GM19467 (cell line): ENCODE data around the gene RGS11.
"Not testable (repeated sequence)": the region's sequence is repeated elsewhere in the genome, so short reads cannot be mapped to it uniquely, and the experiment has no call there.

ENCODE experiments used
- ATAC-seq: cut with Tn5 transposase; IDR thresholded peaks from one replicate; pipeline ENCODE4 v1.9.1; 2021; ENCODE audit warnings: mild to moderate bottlenecking, moderate library complexity; ENCODE audit not compliant: unreplicated experiment

The RGS11 gene

DNA sequence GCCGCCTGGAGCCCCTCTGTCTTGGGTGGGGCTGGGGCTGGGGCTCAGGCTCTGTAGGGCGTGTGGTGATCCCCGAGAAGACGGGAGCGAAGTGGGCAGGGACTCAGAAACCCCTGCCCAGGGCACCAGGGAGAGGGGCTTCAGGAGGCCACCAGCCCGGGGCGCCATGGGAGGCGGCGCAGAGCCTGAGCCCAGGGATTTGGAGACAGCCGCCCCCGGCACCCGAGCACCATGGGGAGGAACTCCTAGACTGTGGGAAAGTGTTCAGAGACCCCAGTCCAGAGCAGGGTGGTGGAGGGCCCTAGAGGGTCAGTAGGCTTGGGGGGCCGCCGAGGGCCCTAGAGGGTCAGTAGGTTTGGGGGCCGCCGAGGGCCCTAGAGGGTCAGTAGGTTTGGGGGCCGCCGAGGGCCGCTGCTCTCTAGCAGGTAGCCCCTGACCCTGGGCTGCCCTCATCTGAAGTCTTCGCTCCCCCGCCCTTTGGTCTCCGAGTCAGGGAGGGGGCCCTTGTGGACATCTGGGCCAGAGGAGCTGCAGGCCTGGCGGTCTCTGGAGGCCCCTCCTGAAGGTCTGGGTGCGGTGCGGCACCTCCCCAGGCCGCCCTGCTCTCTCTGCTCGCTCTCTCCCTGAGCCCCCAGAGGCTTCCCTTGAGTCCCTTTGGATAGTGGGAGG is 5.4 kb upstream of the RGS11 start:
- ATAC-seq: no peak

DNA sequence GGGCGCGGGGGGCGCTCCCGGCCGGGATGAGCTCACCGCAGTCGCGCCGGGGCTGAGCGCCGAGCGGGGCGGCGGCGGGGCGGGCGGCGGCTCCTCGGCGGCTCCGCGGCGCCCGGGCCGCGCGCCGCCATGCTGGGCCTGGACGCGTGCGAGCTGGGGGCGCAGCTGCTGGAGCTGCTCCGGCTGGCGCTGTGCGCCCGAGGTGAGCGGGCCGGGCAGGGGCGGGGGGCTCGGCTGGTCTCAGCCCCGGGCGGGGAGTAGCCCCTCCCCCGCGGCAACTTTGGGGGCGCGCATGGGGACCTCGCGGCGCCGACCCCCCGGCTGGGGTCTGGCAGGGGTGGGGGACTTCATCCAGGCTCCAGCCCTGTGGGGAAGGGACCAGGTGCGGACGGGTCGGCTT is 4.8 kb upstream of the RGS11 start, which contains the start of gene ARHGDIG:
Gene ARHGDIG (plus strand): TSS at position 40 of the 400 bp plus-strand sequence. CDS start 90 bp downstream, at position 130.
- ATAC-seq: no peak

DNA sequence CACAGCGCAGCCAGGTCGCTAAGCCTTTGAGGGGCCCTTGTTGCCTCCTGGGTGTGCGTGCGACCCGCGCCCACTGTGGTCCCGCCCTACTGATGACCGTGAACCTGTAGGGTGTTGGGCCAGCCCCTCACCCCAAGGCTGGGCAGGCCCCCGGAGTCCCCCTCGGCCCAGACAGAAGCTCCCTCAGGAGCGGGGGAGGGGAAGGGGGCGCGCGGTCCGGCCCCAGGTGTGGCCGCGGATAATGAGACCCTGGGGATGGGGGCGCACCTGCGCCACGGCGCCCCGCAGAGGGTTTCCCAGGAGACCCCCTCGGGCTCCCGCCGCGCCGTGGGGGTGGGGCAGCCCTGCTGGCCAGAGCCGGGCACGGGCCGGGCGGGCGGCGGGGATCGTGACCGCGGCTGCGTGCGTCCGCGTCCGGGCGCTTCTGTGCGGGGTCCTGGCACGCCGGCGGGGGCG is 4.3 kb upstream of the RGS11 start:
- no peak for ATAC-seq

DNA sequence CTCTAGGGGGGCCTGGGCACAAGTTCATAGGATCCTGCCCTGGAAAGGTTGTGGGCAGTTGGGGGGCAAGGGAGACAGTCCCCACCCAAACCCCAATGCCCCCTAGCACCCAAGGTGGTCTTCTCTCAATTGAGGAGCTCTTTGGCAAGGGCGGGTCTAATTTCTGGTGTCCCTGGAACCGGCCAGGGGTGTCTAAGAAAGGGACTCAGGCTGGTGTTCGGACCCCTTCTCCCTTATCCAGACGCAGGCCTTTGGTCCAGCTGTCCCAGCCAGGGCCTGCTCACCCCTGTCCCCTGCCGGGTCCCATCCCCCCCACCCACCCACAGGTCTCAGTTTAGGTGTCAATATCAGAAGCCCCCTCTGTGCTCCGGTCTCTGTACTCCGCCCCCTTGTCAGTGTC is 3.8 kb upstream of the RGS11 start:
- no peak for ATAC-seq

DNA sequence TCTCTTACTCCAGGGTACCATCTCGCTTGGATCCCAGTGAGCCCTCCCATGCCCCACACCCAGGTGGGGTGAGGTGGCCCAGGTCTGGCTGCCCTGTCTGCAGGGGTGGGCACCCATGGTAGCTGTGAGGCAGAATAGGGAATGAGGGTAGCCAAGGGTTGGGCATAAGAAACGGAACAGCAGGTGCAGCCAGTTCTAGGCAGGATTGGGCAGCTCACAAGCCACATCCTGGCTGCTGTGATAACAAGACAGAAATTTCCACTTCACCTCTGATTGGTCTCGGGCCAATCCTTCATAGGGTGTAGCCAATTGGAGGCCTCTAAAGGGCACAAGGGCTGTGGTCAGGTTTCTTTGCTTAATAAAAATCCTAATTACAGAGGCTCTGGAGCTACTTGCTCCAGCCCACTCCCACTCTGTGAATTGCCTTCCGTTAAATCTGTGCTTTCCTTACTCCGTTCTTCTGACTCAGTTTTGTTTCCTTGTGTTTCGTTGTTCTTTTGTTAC is 3.2 kb upstream of the RGS11 start:
- no peak for ATAC-seq

DNA sequence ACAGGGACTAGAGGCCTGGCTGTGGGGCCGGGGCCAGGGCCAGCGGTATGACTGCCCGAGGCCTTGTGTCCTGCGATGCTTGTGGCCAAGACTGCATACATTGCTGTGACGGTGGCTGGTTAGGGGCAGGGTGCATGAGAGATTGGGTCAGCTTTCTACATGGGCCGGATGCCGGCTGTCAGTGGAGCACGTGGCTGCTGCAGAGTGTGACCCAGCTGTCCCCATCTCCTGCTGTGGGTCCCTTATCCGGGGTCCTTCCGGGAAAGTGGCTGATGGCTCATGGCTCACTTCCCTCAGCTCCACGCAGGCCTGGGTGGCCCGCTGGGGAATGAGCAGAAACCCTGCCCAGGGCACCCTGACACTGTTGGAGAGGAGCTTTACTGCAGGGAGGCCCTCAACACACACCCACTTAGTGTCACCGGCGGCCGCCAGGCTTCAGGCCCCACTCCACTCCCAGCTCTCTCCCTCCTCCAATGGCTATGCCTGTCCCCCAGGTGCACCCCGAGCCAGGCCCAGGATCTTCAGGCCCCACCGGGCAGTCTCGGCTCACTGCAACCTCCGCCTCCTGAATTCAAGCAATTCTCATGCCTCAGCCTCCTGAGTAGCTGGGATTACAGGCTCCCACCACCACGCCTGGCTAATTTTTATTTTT is 808 bp upstream of the RGS11 start:
- no peak for ATAC-seq

DNA sequence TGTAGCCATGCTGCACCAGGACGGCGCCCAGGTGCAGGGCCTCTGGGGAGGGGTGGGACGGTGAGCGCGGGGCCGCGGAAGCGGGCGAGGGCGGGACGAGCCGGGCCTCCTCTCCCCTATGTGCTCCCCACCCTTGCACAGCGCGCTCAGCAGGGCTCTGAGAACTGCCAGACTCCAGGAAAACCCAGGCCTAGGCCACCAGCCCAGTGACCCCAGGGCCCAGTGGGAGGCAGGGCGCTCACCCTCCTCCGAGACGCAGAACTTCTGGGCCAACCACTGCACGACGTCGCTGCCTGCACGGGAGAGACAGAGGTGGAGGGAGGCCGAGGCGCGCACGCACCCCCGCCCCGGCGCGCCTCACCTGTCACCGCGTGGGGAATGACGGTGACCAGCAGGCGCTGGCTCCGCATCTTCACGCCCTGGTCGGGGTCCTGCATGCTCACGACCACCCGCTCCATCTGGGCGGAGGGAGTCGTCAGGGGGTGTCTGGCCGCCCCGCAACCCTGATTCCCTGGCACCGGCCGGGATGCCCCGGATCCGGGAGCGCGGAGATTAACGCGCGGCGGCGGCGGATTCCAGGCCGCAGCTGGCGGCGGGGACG is 603 bp downstream of the RGS11 start:
- ATAC-seq: no peak

DNA sequence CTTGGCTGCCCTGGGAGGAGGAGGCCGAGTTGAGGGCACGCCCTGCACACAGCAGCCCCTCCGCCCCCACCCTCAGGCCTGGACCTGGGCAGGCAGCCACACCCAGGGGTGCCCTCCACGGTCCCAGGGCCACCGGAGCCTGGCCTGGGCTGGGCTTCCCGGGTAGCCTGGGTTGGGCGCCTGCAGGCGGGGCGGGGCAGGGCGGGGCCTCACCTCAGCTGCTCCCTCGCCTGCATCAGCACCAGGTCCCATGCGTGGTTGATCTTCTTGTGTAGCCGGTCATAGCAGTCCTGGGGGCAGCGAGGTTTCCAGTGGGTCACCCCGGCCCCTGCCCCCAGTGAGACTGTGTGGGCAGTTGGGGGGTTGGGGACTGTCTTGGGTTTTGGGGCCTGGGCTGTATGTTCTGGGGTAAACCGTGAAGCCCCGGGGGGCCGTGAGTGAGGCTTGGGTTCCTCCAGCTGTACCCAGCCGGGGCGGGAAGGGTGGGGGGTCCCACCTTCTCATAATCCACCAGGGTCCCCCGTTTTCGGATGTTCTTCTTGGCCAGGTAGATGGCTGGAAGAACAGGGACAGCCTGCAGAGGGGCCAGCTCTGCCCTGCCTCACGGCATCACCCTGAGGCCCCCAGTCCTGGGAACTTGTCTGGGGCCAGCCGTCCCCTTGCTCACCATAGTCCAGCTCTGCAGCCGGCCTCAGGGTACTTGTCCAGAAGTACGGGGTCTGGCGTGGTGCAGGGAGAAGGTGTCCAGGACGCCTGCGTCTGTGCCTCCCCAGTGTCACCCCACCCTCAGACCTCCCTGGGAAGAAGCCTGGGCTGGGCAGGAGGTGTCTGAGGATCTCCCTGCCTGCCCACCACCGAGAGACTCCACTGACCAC is 2.0 kb downstream of the RGS11 start:
- no peak for ATAC-seq

DNA sequence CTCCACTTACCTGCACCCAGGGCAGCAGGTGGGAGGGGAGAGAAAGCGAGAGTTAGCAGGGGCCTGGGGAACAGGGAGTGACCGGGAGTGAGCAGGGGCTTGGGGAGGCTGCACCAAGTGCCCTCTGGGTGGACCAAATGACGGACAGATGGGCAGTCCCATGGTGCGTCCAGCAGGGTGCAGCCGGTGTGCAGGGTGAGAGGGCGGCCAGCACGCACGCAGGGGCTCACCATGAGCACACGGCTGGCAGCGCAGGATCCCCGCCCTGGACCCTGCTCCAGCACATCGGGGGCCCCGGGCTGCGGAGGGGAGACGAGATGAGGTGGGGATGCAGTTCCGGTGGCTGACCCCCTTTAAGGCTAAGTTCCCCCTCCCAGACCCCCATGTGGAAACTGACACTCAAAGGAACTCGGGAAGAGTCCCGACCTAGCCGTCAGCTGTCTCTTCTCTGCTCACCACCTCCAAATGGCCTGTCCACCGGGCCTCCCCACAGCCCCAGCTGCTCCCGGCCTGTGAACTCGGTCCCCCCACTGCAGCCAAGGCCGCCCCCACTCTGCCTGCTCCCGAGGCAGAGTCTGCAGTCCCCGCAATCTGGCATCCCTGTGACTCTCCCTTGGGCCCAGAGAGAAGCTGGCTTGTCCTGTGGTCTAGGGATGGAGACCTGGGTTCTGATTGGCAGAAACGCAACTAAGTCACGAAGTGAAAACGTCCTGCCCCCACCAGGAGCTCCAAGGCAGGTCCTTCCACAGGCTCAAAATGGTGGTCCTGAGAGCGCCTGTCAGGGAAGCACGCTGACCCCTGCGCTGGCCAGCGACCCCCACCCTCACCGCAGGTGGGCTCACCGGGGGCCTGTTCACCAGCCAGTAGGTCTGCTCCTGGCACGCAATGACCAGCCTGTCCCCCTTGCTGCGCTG is 2.9 kb downstream of the RGS11 start:
- no peak for ATAC-seq

DNA sequence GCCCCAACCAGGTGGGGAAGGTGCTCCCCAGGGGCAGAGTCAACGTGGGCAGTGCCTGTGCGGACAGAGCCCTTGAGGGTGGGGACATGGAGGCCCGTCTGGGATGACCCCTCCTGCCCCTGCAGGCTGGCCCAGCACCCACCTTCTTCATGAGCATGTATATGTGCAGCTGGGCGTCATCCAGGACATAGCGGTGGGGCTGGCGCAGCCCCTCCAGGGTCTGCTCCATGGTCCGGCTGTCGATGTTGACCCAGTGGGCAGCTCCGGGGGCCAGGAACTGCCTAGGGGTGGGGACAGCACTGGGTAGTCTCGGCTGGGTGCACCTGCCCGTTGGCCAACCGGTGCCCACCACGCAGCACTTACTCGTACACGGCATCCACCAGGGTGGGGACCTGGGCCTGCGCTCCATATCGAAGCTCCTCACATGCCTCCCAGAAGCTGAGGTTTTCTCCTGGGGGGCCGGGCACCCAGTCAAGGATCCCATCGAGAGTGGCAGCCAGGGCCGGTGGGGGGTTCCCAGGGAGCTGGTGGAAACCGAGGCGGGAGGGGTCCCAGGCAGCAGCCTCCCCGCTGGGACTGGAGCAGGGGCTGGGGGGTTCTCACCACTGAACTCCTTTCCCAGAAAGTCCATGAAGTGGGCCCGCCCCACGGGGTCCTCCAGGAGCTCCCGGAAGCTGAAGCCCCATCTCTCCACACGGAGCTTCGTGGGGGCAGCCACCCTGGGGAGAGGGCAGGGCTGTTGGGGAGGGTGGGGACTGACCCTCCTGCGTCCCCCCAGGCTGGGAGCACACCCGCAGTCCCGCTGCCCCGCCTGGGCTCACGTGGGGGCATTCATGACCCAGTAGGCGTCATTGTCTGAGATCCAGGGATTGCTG is 5.1 kb downstream of the RGS11 start:
- ATAC-seq: no peak

DNA sequence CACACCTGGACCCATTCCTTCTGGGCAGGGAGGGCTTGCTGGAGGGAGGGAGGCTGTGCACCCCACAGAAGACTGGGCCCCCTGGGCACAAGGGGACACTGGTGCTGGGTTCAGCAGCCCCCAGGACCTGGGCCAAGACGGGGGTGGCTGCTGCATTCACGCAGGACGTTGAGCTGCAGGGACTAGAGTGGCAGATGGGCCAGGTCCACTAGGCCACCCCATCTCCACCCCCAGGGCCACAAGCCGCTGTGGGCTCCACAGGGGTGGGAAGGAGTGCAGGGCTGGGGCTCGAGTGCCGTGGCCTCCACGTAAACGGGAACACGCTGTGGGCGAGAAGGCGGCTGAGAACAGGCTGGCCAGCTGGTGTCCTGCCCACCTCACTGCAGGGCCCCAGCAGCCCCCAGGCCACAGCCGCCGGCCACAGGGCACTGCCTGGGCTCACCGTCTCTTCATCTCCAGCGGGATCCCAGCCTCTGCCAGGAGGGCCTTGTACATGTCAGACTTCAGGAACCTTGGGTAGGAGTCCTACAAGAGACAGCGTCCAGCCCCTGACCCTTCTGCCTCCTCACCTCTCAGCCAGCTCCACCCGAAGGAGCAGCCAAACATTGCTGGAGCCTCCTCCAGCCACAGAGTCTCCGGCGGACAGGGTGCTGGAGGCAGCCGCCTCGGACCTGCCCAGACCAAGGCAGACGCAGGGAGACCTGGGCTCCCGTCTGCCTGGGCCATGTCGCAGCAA is 6.5 kb downstream of the RGS11 start:
- no peak for ATAC-seq

DNA sequence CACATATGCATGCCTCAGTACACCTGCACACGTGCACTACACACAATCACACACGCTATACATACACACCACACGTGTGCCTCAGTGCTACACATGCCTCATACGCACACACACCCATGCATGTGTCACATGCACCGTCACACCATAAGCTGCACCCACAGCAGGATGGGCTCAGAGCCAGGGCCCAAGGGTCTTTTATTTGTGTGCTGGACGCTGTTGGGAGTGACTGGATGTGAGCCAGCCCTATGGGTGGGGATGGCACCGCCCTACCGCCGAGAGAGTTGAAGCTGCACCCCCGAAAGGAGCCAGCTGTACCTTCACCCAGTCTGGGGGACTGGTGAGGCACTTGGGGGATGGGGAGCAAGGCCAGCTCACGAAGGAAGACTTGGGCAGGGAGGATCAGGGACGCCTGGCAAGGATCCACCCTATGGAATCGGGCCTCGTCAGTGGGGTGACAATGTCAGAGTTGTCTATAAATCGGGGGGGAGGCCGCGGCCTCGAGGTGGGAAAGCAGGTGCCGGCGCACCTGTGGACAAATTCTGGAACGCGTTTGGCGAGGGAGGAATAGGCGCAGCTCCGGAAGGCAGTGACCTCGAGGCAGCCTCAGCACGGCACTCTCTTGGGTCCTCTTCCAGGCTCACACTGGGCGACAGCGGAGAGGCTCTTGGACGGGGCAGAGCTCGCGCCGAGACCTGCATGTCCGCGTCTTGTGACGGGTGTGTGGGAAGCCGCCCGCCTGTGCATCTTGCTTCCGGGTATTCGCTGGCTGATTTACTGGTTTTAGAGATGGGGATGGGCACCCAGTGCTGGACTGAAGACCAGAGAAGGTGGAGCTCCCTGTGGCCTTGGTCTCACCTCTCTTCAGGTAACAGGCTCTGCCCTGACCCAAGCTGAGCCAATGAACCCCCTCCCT is 7.3 kb downstream of the RGS11 start:
- no peak for ATAC-seq

DNA sequence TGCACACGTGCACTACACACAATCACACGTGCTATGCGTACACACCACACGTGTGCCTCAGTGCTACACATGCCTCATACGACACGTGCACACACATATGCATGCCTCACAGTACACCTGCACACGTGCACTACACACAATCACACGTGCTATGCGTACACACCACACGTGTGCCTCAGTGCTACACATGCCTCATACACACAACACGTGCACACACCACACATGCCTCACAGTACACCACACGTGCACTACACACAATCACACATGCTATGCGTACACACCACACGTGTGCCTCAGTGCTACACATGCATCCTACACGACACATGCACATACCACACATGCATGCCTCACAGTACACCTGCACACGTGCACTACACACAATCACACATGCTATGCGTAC is 8.2 kb downstream of the RGS11 start:
- not testable (repeated sequence) for ATAC-seq

DNA sequence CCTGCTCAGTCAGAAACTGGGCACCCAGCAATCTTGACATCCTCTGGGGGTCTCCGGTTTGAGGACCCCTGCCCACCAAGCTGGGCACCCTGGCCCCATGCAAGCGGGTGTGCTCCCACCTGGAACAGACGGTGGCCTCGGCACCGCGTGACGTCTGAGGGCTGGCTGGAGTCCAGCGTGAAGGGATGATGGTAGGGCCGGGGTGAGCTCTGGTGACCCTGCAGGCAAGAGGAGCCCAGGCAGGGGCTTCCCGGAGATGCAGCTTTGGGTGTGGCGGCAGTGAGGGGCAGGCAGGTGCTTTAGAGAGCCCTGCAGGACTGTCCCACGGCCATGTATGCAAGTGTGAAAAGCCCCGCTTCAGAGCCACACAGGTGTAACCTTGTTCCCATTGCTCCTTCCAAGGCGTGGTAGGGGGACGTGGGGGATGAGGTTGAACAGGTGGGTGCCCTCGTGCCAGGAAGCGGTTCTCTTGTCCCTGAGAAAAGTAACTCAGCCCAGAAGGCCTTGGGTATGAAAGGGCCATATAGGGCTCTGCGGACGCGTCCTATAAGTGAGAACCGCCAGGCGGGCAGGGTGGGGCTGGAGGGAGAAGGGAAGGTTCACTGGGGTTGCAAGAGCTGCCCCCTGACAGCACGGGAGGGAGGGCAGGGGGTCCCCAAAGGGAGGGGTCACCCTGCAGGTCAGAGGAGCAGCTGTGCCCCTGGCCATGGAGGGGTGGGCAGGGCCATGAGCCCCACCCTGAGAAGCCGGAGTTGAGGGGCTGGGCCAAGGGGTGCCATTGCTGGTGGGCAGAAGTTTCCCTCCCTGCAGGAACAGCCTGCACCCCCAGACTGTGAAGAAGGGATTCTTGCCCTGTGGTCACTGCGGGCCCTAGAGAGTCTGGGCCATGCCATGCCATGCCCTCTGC is 9.2 kb downstream of the RGS11 start:
- ATAC-seq: no peak

DNA sequence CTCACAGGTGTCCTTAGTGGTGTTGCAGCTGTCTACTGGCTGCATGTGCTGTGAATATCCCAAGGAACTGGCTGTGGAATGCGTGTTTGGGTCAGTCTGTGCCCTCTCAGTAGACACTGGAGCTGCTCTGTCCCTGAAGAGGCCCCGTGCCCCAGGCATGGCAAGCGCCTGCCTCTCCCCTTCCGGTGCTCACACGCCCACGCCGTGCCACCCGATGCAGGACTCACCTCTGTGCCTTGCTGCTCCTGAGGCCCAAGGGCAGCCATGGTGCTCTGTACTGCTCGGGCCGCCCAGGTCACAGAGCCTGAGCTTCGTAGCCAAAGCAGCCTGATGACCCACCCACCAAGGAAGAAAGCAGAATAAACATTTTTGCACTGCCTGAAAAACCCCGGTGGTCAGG is 10.0 kb downstream of the RGS11 start:
- ATAC-seq: no peak

DNA sequence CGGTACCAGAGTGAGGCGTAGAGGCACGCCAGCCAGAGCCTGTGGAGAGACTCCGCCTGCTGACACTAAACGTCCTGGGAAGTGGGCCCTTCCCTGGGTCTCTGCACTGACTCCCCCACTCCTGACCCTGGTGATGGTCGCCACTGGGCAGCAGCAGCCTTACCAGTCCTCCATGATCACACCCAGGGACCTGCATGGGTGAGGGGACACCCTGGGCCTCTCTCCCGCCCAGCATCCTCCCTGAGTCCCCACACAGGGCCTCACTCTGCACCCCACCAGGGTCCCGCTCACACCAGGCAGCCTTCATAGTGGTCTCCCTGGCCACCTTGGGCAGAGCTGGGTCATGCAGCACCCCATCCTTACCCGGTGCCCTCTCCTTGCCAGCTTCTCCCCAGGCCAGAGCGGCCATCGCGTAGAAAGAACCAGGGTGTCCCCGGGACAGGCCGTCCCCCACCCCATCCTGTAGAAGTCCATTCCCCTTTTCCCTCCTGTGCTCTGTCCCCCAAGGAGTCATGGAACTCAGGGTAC is 10.7 kb downstream of the RGS11 start:
- ATAC-seq: no peak
